HG03354 (cell line): ENCODE data around the gene DSCAML1.
"Not testable (repeated sequence)": the region's sequence is repeated elsewhere in the genome, so short reads cannot be mapped to it uniquely, and the experiment has no call there.

ENCODE experiments used
- ATAC-seq: cut with Tn5 transposase; IDR thresholded peaks from one replicate; pipeline ENCODE4 v1.9.1; 2021; ENCODE audit warnings: mild to moderate bottlenecking; ENCODE audit not compliant: unreplicated experiment, poor library complexity, severe bottlenecking

The DSCAML1 gene

GRCh38 chr11:117415358-117415896 lies 381.6 kb downstream of the DSCAML1 start:
- ATAC-seq = no peak

GRCh38 chr11:117414724-117415123 lies 382.3 kb downstream of the DSCAML1 start:
- ATAC-seq = no peak

- no peak for ATAC-seq
Measured at GRCh38 chr11:117413616-117414015, 383.4 kb downstream of the DSCAML1 start.

- ATAC-seq = no peak
Measured at GRCh38 chr11:117412653-117413275, 384.3 kb downstream of the DSCAML1 start.

- no peak for ATAC-seq
Measured at GRCh38 chr11:117412176-117412575, 384.8 kb downstream of the DSCAML1 start.

GRCh38 chr11:117411736-117412135 lies 385.3 kb downstream of the DSCAML1 start:
- ATAC-seq = no peak

- ATAC-seq = no peak
Measured at GRCh38 chr11:117410861-117411710, 385.9 kb downstream of the DSCAML1 start.

GRCh38 chr11:117410238-117410637 lies 386.8 kb downstream of the DSCAML1 start:
- ATAC-seq = no peak

- no peak for ATAC-seq
Measured at GRCh38 chr11:117409511-117409910, 387.5 kb downstream of the DSCAML1 start.

GRCh38 chr11:117408356-117408755 lies 388.7 kb downstream of the DSCAML1 start:
- ATAC-seq = no peak

GRCh38 chr11:117407016-117407415 lies 390.0 kb downstream of the DSCAML1 start:
- ATAC-seq = no peak

GRCh38 chr11:117405898-117406297 lies 391.1 kb downstream of the DSCAML1 start:
- ATAC-seq = not testable (repeated sequence)

GRCh38 chr11:117399100-117399840 lies 397.7 kb downstream of the DSCAML1 start:
- not testable (repeated sequence) for ATAC-seq

- not testable (repeated sequence) for ATAC-seq
Measured at GRCh38 chr11:117398618-117399017, 398.4 kb downstream of the DSCAML1 start.

- no peak for ATAC-seq
Measured at GRCh38 chr11:117396970-117397369, 400.0 kb downstream of the DSCAML1 start.

- ATAC-seq = no peak
Measured at GRCh38 chr11:117395476-117395875, 401.5 kb downstream of the DSCAML1 start.

- no peak for ATAC-seq
Measured at GRCh38 chr11:117394221-117394925, 402.6 kb downstream of the DSCAML1 start.

- ATAC-seq = no peak
Measured at GRCh38 chr11:117392979-117393378, 404.0 kb downstream of the DSCAML1 start.

GRCh38 chr11:117392001-117392690 lies 404.9 kb downstream of the DSCAML1 start:
- ATAC-seq = no peak
